Stimulated activated naive CD8-positive, alpha-beta T cell treated with anti-CD3 and anti-CD28 coated beads, Interleukin-15, Interleukin-2, amounts not matched to agents 100 ng/mL and 50 ng/mL, for 24 hours (primary cell): Measurements from ENCODE around the gene CCDC38.

Experiments used
- H3K27ac Mint-ChIP-seq: one replicate; pipeline ENCODE4 v1.8.0; 2021; ENCODE audit warnings: mild to moderate bottlenecking, mixed read lengths
- H3K27me3 Mint-ChIP-seq: one replicate; pipeline ENCODE4 v1.8.0; 2021; ENCODE audit warnings: mixed read lengths
- H3K36me3 Mint-ChIP-seq: one replicate; pipeline ENCODE4 v1.8.0; 2021; ENCODE audit warnings: low read depth, mixed read lengths
- H3K4me1 Mint-ChIP-seq: one replicate; pipeline ENCODE4 v1.8.0; 2021; ENCODE audit warnings: low read depth, mixed read lengths
- H3K4me3 Mint-ChIP-seq: one replicate; pipeline ENCODE4 v1.8.0; 2021; ENCODE audit warnings: mild to moderate bottlenecking, mixed read lengths
- H3K9me3 Mint-ChIP-seq: one replicate; pipeline ENCODE4 v1.8.0; 2021; ENCODE audit warnings: mixed read lengths

The CCDC38 gene

GRCh38 chr12:95942524-95943329 is at the start of gene CCDC38:
Gene CCDC38, minus strand, starts transcription at chr12:95942614. Its CDS starts 6,105 bp downstream, at chr12:95936509.
- H3K27ac Mint-ChIP-seq, result peak within 1 kb of the TSS; percentile 91
- peaks cover 9% of the 10 kb centered on the region for H3K4me1 Mint-ChIP-seq
- peak within 1 kb of the TSS; percentile 93 for H3K4me3 Mint-ChIP-seq
- H3K27me3 Mint-ChIP-seq, result no peaks in the 10 kb centered on the region
- H3K36me3 Mint-ChIP-seq, result no peaks in the 10 kb centered on the region
- H3K9me3 Mint-ChIP-seq, result no peaks in the 10 kb centered on the region

DNA sequence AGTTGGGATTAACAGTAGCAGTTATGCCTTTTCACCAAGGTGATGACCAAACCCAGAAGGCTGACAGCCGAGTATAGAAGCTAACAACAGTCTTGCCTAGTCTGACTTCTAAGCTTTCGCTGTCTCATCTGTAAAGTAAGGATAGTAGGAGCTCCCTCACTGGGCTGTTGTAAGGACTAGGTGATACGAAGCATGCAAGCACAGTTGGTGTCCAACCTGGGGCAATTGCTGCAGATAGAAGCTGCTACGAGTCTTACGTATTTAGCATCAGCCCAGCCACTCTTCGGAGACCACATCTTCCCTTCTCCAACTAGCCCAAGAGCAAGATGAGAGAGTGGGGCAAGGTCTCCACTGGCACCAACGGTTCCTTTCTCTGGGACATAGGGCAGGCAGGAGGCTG is 47.7 kb upstream of the CCDC38 start:
- Mint-ChIP-seq H3K36me3 (no peaks in the 10 kb centered on the region), H3K4me3 (no peak overlapping the region), H3K27ac (no peak overlapping the region), H3K27me3 (no peaks in the 10 kb centered on the region), H3K9me3 (no peaks in the 10 kb centered on the region), H3K4me1 (no peaks in the 10 kb centered on the region)

GRCh38 chr12:95989504-95990123 is 47.2 kb upstream of the CCDC38 start:
- Mint-ChIP-seq H3K9me3 (no peaks in the 10 kb centered on the region), H3K27ac (no peak overlapping the region), H3K4me1 (no peaks in the 10 kb centered on the region), H3K36me3 (no peaks in the 10 kb centered on the region), H3K4me3 (no peak overlapping the region), H3K27me3 (no peaks in the 10 kb centered on the region)

DNA sequence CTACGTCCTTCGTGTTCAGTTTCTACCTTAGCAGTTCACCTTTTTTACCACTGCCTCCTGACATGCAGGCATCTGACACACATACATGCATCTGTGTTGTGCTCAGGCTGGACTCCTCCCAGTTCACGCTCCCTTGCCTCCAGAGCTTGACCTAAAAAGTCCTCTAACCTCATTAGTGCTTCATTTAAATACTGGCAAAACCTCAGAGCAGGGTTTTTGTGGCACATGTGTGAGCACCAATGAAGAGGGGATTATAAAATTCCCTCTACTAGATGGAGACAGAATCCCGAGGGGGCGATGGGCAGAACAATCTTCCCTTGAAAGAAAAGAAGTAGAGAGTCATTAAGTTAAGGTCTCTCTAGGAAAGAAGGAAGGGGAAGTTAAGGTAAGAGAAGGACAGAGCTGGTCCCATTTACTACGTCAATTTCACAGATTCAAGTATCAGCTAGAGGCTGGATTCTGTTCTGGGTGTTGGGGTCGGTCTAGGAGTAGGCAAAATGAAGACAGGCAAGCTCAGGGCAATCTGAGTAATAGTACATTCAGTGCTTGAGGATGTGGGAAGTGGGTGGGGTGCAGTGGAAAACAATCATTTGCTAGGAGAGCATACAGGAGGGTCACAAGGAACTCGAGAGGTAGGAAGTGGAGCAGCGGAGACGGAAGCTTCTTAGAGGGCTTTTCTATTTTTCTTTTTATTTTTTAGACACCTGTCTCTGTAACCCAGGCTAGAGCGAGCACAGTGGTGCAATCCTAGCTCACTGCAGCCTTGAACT is 46.3 kb upstream of the CCDC38 start:
- no peaks in the 10 kb centered on the region for H3K9me3 Mint-ChIP-seq
- H3K4me1 Mint-ChIP-seq, result no peaks in the 10 kb centered on the region
- H3K4me3 Mint-ChIP-seq, result no peak overlapping the region
- no peaks in the 10 kb centered on the region for H3K36me3 Mint-ChIP-seq
- no peaks in the 10 kb centered on the region for H3K27me3 Mint-ChIP-seq
- H3K27ac Mint-ChIP-seq, result no peak overlapping the region

GRCh38 chr12:95986635-95987570 is 44.5 kb upstream of the CCDC38 start:
- H3K27ac Mint-ChIP-seq, result no peak overlapping the region

DNA sequence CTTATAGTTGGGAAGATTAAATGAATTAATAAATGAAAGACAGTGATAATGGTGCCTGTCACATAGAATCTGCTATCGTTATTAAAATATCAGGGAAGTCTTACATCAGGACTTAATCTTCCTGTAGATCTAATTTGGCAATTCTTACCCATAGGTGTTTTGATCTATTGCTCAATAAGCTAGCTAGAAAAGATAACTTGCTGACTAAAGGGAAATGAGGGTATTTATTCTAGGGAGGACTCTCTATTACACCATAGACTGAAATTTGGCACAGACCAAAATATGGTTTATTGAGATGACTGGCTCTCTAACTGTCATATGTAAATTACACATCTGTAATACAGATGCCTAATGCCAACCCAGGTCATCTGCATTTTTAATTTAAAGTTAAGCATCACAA is 42.3 kb upstream of the CCDC38 start:
- H3K27me3 Mint-ChIP-seq, result no peaks in the 10 kb centered on the region
- no peaks in the 10 kb centered on the region for H3K36me3 Mint-ChIP-seq
- H3K4me1 Mint-ChIP-seq, result no peaks in the 10 kb centered on the region
- no peaks in the 10 kb centered on the region for H3K9me3 Mint-ChIP-seq
- no peak overlapping the region for H3K27ac Mint-ChIP-seq
- no peak overlapping the region for H3K4me3 Mint-ChIP-seq

More at GRCh38 chr12:95986635-95987570, 44.5 kb upstream of the CCDC38 start:
- no peaks in the 10 kb centered on the region for H3K36me3 Mint-ChIP-seq
- H3K9me3 Mint-ChIP-seq, result no peaks in the 10 kb centered on the region
- H3K4me3 Mint-ChIP-seq, result no peak overlapping the region
- H3K27me3 Mint-ChIP-seq, result no peaks in the 10 kb centered on the region
- no peaks in the 10 kb centered on the region for H3K4me1 Mint-ChIP-seq

GRCh38 chr12:95982602-95983001 is 40.2 kb upstream of the CCDC38 start:
- Mint-ChIP-seq H3K9me3 (no peaks in the 10 kb centered on the region), H3K27ac (no peak overlapping the region), H3K4me3 (no peak overlapping the region), H3K36me3 (no peaks in the 10 kb centered on the region), H3K27me3 (no peaks in the 10 kb centered on the region), H3K4me1 (no peaks in the 10 kb centered on the region)

GRCh38 chr12:95980437-95980836 is 38.0 kb upstream of the CCDC38 start:
- H3K27ac Mint-ChIP-seq, result no peak overlapping the region
- no peaks in the 10 kb centered on the region for H3K9me3 Mint-ChIP-seq
- H3K4me1 Mint-ChIP-seq, result no peaks in the 10 kb centered on the region
- H3K4me3 Mint-ChIP-seq, result no peak overlapping the region
- H3K27me3 Mint-ChIP-seq, result no peaks in the 10 kb centered on the region
- H3K36me3 Mint-ChIP-seq, result no peaks in the 10 kb centered on the region

GRCh38 chr12:95978774-95979173 is 36.4 kb upstream of the CCDC38 start:
- H3K36me3 Mint-ChIP-seq, result peaks cover 5% of the 10 kb centered on the region
- H3K4me1 Mint-ChIP-seq, result no peaks in the 10 kb centered on the region
- no peak overlapping the region for H3K4me3 Mint-ChIP-seq
- no peak overlapping the region for H3K27ac Mint-ChIP-seq
- H3K27me3 Mint-ChIP-seq, result no peaks in the 10 kb centered on the region
- no peaks in the 10 kb centered on the region for H3K9me3 Mint-ChIP-seq

GRCh38 chr12:95978351-95978750 is 35.9 kb upstream of the CCDC38 start:
- H3K4me3 Mint-ChIP-seq, result no peak overlapping the region
- H3K27me3 Mint-ChIP-seq, result no peaks in the 10 kb centered on the region
- H3K27ac Mint-ChIP-seq, result no peak overlapping the region
- no peaks in the 10 kb centered on the region for H3K4me1 Mint-ChIP-seq
- peaks cover 5% of the 10 kb centered on the region for H3K36me3 Mint-ChIP-seq
- H3K9me3 Mint-ChIP-seq, result no peaks in the 10 kb centered on the region

DNA sequence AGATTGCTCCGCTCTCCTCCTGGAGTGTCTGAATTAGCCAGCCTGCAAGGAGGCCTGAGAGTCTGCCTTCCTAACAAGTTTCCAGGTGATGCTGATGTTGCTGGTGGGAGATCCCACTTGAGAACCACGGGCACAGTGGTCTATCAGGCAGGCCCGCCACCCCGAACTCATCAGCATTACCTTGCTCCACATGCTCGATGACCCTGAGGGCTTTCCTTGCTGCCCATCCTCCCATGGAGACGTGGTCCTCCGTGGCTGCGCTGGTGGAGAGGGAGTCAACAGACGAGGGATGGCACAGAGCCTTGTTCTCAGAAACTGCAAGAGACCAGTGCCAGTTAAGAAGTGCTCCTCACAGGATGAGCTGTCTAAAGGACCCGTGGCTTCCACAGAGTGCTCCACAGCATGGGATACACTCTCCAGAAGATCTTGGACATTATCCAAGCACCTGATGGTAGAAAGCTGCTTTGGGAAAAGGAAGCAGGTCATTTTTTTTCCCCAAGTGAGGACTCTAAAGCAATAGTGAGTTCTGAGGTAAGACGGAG is 35.4 kb upstream of the CCDC38 start:
- Mint-ChIP-seq H3K9me3 (no peaks in the 10 kb centered on the region), H3K27ac (no peak overlapping the region), H3K4me3 (no peak overlapping the region), H3K4me1 (no peaks in the 10 kb centered on the region), H3K27me3 (no peaks in the 10 kb centered on the region), H3K36me3 (peaks cover 5% of the 10 kb centered on the region)

DNA sequence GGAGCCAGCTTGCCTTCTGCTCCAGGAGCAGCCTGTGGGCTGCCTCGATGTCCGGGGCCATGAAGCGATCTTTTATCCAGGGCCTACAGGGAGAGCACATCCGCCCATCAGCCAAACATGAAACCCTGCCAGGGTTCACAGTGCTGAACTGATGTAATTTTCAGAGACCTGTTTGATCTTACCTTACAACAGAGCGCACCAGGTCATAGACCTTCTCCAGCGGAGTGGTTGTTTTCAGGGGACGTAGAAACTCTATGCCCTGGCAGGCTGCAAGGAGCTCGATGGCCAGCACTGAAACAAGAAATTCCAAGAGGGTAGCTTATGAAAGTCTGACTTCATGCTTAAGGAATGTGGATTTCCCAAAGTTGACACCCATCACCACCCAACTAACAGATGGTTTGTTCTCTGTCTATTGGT is 34.0 kb upstream of the CCDC38 start:
- H3K4me3 Mint-ChIP-seq, result no peak overlapping the region
- no peaks in the 10 kb centered on the region for H3K9me3 Mint-ChIP-seq
- peaks cover 5% of the 10 kb centered on the region for H3K36me3 Mint-ChIP-seq
- H3K27me3 Mint-ChIP-seq, result no peaks in the 10 kb centered on the region
- no peaks in the 10 kb centered on the region for H3K4me1 Mint-ChIP-seq
- no peak overlapping the region for H3K27ac Mint-ChIP-seq

- Mint-ChIP-seq H3K4me1 (no peaks in the 10 kb centered on the region), H3K27me3 (no peaks in the 10 kb centered on the region)
Observed at GRCh38 chr12:95975491-95975890, 33.1 kb upstream of the CCDC38 start.

DNA sequence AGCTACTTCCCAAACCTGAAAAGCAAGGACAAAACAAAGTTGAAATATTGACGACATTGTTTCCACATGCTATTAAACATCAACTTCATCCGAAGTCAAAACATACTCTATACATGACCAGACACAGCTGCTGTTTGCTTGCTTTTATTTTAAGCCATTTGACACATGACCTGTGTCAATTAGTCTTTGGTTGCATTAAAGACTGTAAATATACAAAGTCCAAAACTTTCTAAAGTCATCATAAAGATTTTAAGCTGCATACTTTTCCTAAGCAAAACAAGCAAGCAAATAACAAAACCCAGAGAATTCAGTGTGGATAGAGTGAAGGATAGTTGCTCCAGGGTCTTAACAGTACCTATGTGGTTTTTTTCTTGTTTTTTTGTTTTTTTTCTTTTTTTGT is 31.9 kb upstream of the CCDC38 start:
- H3K4me1 Mint-ChIP-seq, result no peaks in the 10 kb centered on the region
- H3K4me3 Mint-ChIP-seq, result no peak overlapping the region
- H3K27me3 Mint-ChIP-seq, result no peaks in the 10 kb centered on the region
- H3K9me3 Mint-ChIP-seq, result no peaks in the 10 kb centered on the region
- no peak overlapping the region for H3K27ac Mint-ChIP-seq
- peaks cover 5% of the 10 kb centered on the region for H3K36me3 Mint-ChIP-seq

More at GRCh38 chr12:95975491-95975890, 33.1 kb upstream of the CCDC38 start:
- H3K4me3 Mint-ChIP-seq, result no peak overlapping the region
- peaks cover 5% of the 10 kb centered on the region for H3K36me3 Mint-ChIP-seq
- H3K27ac Mint-ChIP-seq, result no peak overlapping the region
- H3K9me3 Mint-ChIP-seq, result no peaks in the 10 kb centered on the region
